GM18505 (cell line): ENCODE results near the gene NTN3.
"Not testable (repeated sequence)": the region's sequence is repeated elsewhere in the genome, so short reads cannot be mapped to it uniquely, and the experiment has no call there.

Experiments used
- ATAC-seq: cut with Tn5 transposase; IDR thresholded peaks from one replicate; pipeline ENCODE4 v1.9.1; 2021; ENCODE audit not compliant: unreplicated experiment
- POLR2A ChIP-seq: IDR thresholded peaks from 4 replicates; pipeline ENCODE4 v1.6.1; 2011; ENCODE audit warnings: borderline replicate concordance; ENCODE audit not compliant: insufficient read depth, insufficient read length; ENCODE audit errors: extremely low read depth

Gene NTN3

GRCh38 chr16:2432286-2432685 lies 38.8 kb upstream of the NTN3 start:
- no peak for TF ChIP-seq POLR2A
- no peak for ATAC-seq

GRCh38 chr16:2432801-2433505 lies 38.1 kb upstream of the NTN3 start:
- ATAC-seq, result no peak
- no peak for TF ChIP-seq POLR2A

GRCh38 chr16:2435236-2435635 lies 35.9 kb upstream of the NTN3 start:
- not testable (repeated sequence) for ATAC-seq

GRCh38 chr16:2436110-2436509 lies 35.0 kb upstream of the NTN3 start:
- no peak for TF ChIP-seq POLR2A
- no peak for ATAC-seq

GRCh38 chr16:2437032-2437790 lies 33.9 kb upstream of the NTN3 start:
- TF ChIP-seq POLR2A, result no peak
- no peak for ATAC-seq

GRCh38 chr16:2438121-2438520 lies 33.0 kb upstream of the NTN3 start:
- no peak for ATAC-seq
- no peak for TF ChIP-seq POLR2A

GRCh38 chr16:2439598-2439997 lies 31.5 kb upstream of the NTN3 start:
- TF ChIP-seq POLR2A, result no peak
- ATAC-seq, result no peak

- ATAC-seq, result not testable (repeated sequence)
Observed at GRCh38 chr16:2441143-2441804, 29.8 kb upstream of the NTN3 start.

- no peak for TF ChIP-seq POLR2A
- ATAC-seq, result no peak
Observed at GRCh38 chr16:2443555-2443954, 27.5 kb upstream of the NTN3 start.

GRCh38 chr16:2447920-2448583 lies 23.0 kb upstream of the NTN3 start:
- no peak for ATAC-seq
- no peak for TF ChIP-seq POLR2A

- ATAC-seq, result no peak
- TF ChIP-seq POLR2A, result no peak
Observed at GRCh38 chr16:2449118-2449517, 22.0 kb upstream of the NTN3 start.

GRCh38 chr16:2450535-2450934 lies 20.6 kb upstream of the NTN3 start:
- TF ChIP-seq POLR2A, result no peak
- no peak for ATAC-seq

GRCh38 chr16:2450975-2451381 lies 20.1 kb upstream of the NTN3 start:
- TF ChIP-seq POLR2A, result no peak
- ATAC-seq, result no peak
